ENCODE measurements around the gene KDM2A.

The KDM2A gene

DNA sequence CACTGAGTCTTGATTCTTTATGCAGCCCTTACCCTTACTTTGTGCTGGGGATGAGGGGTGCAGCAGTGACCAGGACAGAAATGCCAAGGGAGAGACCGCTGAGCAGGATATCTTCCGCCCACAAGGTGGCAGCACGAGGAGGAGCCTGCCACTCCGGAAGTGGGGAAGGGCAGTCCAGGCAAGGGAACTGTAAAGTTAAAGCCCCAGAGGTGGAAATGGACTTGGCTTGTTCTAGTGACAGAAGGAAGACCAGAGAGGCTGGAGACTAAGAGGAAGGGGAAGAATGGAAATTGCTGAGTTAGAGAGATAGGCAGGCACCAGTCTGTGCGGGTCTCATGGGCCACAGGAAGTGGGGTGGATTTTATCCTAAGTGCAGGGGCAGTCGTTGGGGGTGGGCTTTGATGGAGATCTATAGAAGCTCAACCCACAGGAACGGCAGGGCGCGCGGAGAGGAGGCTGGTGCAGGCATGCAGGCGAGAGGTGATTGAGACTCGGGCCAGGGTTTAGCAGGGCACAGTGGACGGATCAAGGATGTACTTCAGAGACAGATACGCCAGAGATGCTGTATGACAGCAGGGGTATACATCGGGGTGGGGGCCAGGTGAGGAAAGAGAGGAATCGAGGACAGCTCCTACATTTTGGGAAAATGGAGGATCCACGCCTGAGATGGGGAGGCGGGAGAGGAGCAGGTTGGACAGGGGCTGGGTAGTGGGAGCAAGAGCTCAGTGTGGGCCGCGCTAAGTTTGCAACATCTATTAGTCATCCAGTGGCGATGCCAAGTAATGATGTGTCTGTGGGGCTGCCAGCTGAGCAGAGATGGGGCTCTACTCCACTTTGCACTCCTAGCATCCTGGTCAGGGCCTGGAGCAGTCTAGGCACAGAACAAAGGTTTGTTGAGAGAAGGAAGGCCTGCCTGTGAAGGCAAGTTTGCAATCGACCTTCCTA lies 143.9 kb downstream of the KDM2A start:
- DNase-seq = peak; percentile 78

DNA sequence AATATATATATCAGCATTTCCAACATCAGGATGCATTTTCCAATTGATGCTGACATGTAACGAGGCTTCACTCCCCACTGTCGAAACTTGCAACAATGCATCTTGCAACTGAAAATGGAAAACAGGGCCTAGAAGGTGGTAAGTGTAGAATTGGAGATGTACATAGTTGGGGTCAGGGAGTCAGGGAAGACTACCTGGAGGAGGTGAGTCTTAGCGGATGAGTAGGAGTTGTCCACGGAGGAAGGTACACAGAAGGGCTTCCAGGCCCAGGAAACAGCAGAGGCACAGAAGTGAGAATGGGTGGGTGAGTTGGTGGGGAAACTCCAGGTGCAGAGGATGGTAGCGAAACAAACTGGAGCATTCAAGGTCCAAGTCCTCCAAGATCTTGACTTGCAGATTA lies 145.2 kb downstream of the KDM2A start:
- DNase-seq = no peak

DNA sequence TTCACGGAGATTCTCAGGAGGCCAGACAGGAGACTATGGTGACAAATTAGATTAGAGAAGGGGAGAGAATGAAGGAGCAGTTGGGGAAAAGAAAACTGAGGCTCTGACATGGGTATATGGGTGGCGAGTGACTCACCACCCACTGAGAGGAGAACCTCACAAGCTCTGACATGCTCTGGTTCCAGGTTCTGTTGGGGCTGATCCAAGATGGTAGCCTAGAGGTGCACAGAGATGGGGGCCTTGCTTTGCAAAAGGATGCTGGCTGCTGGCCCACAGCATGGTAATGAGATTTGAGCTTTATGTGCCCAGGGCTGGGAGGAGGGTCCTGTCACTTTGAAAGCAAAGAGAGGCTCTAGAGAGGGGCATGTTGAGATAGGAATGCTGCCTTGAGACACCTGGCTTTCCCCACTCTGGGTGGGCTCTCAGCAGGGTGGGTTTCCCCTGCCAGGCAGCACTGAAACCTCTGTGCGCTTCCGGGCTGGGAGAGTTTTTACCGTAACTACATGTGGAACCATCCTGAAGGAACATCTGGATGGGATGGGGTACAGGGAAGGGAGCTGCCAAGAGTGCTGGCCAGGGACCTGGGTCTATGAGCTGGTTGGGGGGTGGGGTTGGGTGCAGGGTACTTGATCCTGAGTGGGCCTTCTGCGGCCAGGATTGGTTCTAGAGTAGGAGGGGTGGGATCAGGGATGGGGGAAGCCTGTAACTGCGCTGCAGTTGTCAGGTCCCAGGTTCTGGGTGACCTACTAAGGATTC lies 146.0 kb downstream of the KDM2A start:
- DNase-seq = no peak

DNA sequence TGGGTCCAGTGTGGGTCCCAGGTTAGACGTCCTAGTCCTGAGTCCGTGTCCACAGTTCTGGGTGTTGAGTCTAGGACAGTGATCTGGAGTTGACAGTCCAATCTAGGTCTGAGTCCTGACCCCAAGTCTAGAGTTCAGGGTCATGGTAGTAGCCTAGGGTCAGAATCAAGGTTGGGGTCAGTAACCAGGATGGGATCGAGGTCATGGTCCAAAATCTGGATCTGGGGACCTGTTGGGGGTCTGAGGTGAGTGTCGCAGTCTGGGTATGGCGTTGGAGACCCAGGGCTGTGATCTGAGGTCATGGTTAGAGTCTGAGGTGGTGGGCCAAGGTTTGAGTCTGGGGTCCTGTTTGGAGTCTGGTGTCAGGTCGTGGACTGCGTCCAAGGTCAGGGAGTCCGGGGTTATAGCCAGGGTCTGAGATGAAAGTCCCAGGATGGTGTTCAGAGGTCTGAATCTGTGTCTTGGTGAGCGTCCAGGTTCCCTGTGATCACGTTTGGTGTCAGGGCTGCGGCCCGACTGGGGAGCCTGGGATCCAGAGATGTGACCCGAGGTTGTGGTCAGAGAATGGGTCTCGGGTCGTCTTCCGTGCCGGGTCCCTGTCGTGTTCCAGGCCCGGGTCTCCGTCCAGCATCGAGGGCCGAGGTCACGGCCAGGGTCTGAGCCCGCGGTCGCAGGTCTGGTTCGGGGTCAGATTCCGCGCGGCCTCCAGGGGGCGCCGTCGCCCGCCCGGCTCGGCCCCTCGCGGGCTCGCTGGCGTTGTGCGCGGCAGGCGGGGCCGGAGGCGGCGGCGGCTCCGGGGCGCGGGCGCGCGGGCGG lies 146.8 kb downstream of the KDM2A start:
- DNase-seq = peak; percentile 83

DNA sequence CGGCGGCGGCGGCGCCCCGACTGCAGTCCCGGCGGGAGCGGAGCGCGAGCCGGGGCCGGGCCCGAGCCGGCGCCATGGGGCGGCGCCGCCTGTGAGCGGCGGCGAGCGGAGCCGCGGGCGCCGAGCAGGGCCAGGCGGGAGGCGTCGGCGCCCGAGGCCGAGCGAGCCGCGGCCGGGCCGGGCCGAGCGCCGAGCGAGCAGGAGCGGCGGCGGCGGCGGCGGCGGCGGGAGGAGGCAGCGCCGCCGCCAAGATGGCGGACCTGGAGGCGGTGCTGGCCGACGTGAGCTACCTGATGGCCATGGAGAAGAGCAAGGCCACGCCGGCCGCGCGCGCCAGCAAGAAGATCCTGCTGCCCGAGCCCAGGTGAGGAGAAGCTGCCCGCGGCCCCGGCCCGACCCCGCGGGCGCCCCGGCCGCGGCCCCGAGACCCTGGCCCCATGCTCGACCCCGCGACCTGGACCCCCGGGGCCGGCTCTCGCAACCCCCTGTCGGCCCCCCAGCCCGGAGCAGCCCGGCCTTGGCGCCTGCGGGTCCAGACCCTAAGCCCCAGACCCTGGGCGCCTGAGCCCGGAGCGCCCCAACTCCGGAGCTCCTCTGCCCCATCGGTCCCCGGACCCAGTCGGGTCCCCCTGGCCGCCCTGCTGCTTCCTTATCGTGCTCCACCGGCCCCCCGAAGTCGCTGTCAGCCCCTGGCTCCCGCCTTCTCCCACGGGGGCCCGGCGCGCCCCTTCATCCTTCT lies 147.6 kb downstream of the KDM2A start, which contains the start of gene GRK2:
Gene GRK2, plus strand, starts transcription at position 25 of the 739 bp plus-strand sequence. Its CDS starts 227 bp downstream, at position 252.
- DNase-seq = peak; percentile 61

DNA sequence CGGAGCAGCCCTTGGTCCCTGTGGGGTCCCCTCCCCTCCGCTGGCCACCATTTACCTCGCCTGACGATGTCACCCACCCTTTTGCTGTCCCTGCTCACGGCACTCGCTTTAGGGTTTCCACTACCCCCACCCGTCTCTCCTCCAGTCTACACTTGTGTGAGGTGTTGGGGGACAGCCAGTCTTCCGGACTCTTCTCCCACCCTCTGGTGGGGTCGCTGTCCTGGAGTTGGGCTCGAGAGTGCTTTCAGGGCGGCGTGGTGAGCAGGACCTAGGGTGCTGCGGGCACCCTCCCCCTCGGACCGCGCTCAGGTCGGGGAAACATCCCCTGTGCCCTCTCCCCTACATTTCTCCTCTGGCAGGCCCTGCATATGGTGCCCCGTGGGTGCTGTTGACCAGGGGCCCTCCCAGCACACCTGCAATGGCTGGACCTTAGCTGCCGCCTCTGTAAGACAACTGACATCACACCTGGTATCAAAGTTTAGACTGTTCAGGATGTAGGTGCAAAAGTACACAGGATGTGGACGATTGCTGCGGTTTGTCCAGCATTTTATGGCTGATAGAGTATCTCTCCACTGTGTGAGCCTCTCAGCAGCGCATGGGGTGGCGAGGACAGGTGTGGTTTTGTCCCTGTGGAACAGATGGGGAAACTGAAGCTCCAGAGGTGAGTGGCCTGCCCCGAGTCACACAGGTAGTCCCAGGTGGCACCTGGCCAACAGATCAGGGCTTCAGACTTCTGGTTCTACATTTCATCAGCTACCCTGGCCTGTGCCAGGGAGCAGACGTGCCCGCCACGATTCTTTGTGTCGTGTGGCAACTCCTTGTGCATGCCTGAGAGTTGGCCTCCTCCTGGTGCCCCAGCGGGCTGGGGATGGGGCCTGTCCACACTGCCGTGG lies 148.4 kb downstream of the KDM2A start:
- peak; percentile 48 for DNase-seq

DNA sequence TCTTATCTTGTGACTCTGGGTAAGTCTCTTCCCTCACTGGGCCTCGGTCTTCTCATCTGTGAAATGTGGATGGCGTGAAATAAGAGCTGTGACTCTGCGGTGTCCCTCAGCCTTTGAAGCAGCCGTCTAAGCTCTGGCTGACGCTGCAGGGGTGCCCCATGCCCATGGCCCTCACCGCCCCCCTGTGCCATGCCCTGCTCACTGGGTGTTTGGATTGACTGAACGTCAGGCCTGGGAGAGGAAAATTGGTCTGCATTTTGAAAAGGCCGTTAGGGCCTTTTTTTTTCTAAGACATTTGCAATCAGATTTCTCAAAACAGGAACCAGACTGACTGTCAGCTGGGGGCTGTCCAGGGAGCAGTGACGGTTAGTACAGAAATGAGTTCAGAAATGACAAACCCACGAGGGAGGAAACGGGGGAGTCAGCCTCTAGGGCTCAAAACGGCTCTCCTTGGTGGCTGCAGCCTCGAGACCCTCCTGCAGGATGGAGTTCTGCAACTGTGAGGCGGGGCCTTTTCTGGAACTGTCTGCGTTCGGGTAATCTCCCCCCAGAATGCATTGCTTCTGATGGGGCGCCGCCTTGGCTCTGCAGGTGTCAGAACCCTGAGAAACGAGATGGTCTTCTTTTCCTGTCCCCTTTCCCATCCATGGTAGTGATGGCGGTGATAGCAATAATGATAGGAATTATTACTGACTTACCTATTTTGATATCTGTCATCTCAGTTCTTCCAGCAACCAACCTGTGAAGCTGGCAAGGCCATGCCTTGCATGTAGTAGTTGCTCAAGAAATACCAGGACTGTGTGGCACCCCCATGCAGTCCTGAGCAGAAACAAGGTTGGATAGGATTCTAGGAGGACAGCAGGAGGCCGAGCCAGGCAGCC lies 149.3 kb downstream of the KDM2A start:
- peak; percentile 70 for DNase-seq

DNA sequence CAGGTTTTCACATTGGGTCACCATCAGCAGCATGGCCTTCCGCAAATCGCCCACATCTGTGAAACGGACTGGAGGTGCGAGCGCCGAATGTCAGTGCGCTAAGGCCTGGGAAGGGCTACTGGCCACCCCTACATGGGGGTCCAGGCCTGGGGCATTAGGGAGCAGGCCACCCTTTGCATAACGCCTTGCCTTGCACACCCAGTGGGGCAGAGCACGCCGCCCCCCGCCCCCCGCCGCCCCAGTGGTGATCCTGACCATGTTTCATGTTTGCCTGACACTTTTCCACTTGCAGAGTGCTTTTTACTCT lies 149.9 kb downstream of the KDM2A start:
- no peak for DNase-seq

DNA sequence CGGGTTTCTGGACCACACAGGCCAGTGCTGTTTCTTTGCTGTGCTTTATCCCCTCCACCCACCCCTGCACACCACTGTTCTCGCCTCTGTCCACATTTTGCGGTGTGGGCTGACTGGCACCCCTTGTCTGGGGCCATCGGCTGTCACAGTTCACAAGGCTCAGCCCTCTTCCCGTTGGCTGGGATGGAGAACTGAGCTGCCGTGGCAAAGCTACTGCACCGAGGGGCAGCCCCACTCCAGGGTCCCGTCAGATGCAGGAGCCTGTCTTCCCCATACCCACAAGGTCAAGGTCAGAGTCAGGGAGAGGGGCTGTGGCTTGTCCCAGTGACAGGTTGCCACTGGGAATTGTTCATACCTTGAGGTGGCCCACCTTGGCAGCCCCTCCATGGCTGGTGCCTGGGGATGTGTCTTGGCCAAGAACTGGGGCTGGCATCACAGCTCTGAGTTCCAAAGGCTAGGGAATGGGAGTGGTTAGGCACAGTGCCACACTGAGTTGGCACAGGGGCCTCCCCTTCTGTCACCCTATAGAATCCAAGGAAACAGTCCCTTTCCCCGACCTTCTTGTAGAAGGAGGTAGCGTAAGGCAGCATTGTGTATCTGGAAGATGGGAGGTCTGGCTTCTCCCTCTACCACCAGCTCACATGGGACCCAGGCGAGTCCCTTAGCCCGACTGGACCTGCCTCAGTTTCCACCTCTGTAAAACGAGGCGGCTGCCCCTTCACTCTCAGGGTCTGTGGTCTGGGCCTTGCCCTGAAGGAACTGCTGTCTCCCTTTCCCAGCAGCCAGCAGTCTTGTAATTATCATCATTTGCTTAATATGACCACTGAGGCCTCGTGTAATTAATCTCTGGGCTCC lies 150.6 kb downstream of the KDM2A start:
- peak; percentile 35 for DNase-seq

DNA sequence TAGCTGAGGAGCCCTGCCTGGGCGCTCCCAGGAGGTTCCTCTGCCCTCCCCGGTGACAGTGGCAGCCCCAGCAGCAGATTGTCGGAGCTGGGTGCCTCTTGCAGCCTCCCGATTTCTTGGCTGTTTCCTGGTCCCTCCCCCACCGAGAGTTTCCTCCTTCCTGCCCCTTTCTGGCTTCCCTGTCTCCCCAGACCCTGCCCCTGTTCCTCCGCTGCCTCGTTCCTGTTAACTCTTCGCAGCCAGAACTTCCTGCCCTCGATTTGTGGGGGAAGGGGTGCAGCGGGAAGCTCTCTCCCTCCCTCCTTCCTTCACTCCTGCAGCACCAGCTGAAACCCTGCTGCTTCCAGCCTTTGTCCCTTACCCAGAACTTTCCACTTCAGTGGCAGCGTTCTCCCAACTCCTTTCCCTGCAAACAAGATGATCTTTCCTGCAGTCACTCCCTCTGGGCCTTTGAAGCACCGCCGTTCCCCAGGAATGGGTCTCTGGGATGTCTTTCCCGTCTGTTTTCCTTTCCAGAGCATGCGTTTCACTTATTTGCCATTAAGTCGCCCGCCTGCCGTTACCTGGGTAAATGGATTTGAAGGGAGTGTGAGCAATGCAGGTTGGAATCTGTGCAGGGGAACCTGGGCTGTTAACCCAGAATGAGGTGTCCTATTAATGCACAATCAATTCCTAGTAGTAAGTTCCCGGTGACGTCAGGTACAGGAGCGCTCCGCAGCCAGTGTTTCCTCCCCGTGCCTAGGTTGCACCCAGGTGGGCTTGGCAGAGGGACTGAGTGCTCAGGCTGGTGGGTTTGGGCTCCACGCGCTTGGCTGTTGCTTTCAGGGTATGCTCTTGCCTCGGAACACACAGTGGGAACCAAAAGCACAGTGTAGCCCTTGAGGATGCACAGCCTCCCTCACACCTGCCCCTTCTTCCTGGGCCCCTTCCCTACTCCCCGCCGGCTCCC lies 151.5 kb downstream of the KDM2A start:
- peak; percentile 31 for DNase-seq

DNA sequence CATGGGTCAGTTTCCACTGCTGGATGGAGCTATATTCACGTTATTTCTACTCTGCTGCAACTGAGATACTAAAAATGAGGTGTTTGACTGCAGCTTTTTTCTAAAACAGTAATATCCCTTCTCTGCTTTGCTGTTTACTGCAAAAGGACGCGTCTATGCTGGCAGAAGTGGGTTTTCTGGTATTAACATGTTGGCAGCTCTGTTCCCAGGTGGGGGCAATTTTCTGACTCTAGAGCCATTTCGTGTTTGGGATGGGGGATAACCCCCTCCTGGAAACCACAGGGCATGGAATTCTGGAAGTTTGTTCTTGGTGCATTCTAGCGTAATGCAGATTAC lies 152.1 kb downstream of the KDM2A start:
- no peak for DNase-seq

DNA sequence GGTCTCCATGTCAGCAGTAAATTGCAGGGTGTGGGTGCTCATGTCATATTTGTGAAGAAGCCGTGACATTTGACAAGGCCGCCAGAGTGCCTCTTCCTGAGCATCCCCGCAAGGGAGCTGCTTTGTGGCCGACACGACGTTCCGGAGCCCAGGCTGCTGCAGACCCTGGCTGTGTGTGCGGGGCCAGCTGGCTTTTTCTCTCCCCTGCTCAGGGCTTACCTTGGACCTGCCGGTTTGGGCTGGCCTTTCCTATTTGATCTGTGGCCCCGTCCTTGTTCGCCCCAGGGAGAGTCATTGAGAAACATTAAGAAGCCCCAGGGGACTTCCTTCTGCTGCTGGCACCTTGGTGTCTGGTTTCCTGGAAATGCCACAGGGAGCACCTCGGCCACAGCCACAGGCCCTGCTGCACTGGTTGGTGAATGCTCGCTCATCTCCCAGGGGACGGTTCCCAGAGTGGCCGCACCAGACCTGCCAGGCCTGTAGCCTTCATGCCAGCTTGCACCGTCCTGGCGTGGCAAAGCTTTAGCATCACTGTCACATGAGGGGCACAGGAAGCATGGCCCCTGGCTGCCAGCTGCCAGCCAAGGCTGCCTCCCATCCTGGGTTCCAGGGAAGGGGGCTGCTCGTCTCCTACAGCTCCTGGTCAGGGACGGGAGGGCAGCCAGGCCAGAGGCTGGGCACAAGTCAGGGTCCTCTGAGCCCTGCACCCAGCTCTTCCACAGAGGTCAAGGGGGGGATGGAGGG lies 152.7 kb downstream of the KDM2A start:
- peak; percentile 69 for DNase-seq

DNA sequence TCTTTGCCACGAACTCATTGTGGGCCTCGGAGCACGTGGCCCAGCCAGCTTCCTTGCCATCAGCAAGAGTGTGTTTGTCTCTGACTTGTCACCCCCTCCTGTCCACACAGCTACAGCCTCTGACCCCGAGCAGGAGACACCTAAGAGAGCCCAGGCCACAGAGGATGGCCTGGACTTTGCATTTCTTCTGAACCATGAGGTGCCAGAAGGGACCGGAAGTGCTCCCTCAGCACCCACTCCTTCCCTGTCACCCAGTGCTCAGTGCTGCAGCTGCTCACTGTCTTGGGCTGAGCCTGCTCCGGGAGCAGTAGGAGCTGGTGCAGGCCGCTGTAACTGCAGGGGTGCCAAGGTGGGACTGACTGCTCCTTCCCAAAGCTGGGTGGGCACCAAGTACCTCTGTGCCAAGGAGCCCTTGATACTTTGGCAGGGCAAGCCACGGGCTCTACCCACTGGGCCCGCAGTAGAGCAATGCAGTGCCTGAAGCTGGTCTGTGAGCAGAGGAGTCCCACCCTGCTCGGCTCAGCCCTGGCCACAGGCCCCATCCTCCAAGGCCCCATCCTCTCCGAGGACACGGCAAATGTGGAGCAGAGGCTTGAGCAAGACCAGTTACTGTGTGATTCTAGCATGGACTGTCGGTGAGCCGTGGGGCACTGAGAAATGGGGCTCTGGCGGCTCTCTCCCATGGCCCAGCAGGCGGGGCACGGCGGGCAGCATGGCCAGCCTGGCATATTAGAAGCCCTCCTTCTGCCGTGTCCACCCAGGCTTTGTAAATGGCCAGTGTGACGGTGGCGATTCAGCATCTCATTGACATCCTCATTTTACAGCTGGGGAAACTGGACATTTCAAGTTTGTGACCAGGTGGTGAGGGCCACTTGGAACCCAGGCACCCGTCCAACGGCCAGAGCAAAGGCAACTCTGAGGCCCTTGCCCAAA lies 153.5 kb downstream of the KDM2A start:
- no peak for DNase-seq

DNA sequence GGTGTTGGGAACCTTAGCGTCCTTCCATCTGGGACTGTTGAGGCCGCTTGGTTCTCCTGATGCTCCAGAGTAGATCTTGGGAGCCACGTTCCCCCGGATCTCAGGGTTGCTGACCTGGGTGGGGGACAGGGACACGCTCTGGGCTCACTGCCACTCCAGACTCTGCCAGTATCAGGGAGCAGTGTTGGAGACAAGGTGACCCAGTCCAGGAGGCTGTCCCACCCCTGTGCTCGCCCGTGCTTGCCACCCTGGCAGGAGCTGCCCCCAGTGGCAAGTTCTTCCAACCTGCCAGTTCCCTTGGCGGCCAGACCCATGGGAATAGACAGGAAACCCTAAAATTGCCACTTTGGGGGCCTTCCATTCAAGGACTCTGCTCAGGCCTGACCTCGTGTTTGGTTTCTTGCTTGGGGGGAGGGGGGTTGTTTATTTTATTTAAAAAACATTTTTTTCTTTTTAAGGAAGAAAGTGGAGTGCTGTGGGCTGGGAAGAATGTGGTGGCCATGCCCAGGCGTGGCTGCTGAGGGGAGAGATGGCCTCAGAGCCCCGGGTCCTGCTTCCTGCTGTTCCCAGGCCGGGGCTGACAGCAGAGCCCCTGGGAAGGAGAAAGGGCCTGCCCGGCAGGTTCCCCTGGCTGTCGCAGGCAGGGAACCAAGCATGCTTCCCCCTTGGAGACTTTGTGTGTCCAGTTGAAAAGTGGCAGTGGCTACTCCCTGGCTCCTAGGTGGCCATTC lies 154.4 kb downstream of the KDM2A start:
- DNase-seq = no peak

DNA sequence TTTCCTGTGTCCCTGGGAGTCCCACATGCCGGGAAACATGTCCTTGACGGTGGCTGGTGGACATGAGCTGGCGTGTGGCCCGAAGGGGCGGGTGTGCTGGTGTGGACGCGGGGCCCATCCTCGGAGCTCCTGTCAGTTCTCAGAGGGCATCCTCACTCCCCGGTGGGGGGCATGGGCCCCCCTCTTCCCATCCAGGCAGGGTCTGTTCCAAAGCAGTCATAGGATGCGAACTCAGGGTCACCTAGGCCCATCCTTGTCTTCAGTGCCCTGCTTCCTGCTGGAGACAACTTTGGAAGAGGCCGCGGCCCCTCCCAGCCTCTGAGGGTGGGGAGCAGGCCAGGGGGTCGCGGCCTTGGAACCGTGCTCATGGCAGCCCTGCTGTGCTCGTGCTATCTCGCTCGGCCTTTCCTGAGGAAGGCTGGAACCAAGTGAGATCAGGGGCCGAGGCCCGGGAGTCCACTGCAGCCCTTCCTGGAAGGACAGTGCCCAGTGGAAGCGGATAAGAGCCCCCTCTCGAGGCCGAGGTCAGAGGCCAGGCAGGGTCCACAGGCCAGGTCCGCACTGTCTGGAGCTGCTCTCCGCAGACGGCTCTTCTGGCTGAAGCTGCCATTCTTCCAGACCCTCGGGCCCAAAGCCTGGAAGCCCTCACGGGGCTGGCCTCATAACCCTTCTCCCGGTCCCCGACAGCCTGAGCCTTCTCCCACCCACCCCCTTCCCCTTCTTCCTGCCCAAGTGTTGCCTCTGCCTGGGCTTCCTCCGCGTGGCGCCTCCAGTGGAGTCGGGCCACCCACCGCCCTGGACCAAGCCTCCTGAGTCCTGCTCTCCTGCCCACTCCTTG lies 155.9 kb downstream of the KDM2A start:
- DNase-seq = no peak
